HG02973 (cell line): ENCODE results near the gene FRAS1.
"Not testable (repeated sequence)": the region's sequence is repeated elsewhere in the genome, so short reads cannot be mapped to it uniquely, and the experiment has no call there.

Experiments used
- ATAC-seq: cut with Tn5 transposase; IDR thresholded peaks from one replicate; pipeline ENCODE4 v1.9.1; 2021; ENCODE audit warnings: moderate library complexity; ENCODE audit not compliant: unreplicated experiment

The FRAS1 gene

GRCh38 chr4:78423790-78424189 lies 366.7 kb downstream of the FRAS1 start:
- no peak for ATAC-seq

- no peak for ATAC-seq
Measured at GRCh38 chr4:78424461-78424860, 367.3 kb downstream of the FRAS1 start.

- no peak for ATAC-seq
Measured at GRCh38 chr4:78426972-78427371, 369.8 kb downstream of the FRAS1 start.

- ATAC-seq = no peak
Measured at GRCh38 chr4:78428996-78429395, 371.9 kb downstream of the FRAS1 start.

- no peak for ATAC-seq
Measured at GRCh38 chr4:78432896-78433295, 375.8 kb downstream of the FRAS1 start.

- ATAC-seq = no peak
Measured at GRCh38 chr4:78437608-78438088, 380.5 kb downstream of the FRAS1 start.

GRCh38 chr4:78439328-78439727 lies 382.2 kb downstream of the FRAS1 start:
- no peak for ATAC-seq

GRCh38 chr4:78441756-78442155 lies 384.6 kb downstream of the FRAS1 start:
- no peak for ATAC-seq

GRCh38 chr4:78446619-78447018 lies 389.5 kb downstream of the FRAS1 start:
- ATAC-seq = no peak

GRCh38 chr4:78451407-78451806 lies 394.3 kb downstream of the FRAS1 start:
- no peak for ATAC-seq

- no peak for ATAC-seq
Measured at GRCh38 chr4:78454016-78454415, 396.9 kb downstream of the FRAS1 start.

GRCh38 chr4:78457751-78458150 lies 400.6 kb downstream of the FRAS1 start:
- ATAC-seq = no peak

GRCh38 chr4:78459327-78459726 lies 402.2 kb downstream of the FRAS1 start:
- no peak for ATAC-seq

GRCh38 chr4:78460368-78460767 lies 403.2 kb downstream of the FRAS1 start:
- no peak for ATAC-seq

GRCh38 chr4:78464265-78464664 lies 407.1 kb downstream of the FRAS1 start:
- no peak for ATAC-seq

GRCh38 chr4:78467223-78467622 lies 410.1 kb downstream of the FRAS1 start:
- not testable (repeated sequence) for ATAC-seq

GRCh38 chr4:78468272-78468671 lies 411.1 kb downstream of the FRAS1 start:
- ATAC-seq = no peak

- no peak for ATAC-seq
Measured at GRCh38 chr4:78476108-78476704, 419.1 kb downstream of the FRAS1 start.

- no peak for ATAC-seq
Measured at GRCh38 chr4:78477276-78477675, 420.2 kb downstream of the FRAS1 start.

GRCh38 chr4:78478523-78478922 lies 421.4 kb downstream of the FRAS1 start:
- ATAC-seq = no peak

GRCh38 chr4:78480286-78480685 lies 423.2 kb downstream of the FRAS1 start:
- ATAC-seq = no peak

- ATAC-seq = no peak
Measured at GRCh38 chr4:78481180-78481579, 424.1 kb downstream of the FRAS1 start.

GRCh38 chr4:78482281-78482680 lies 425.2 kb downstream of the FRAS1 start:
- no peak for ATAC-seq
